Keratinocyte (primary cell): ENCODE results near the gene IST1.

Experiments used
- EZH2 ChIP-seq: IDR thresholded peaks from one replicate; pipeline ENCODE4 v1.6.1; 2012; ENCODE audit warnings: inconsistent platforms, mild to moderate bottlenecking, low read length, moderate library complexity
- TF ChIP-seq, protein P1 (sequence below), 3 experiments: IDR thresholded peaks in 1 of 3; conservative IDR thresholded peaks in 1 of 3; optimal IDR thresholded peaks in 1 of 3; 2 replicates in 2 of 3; 3 replicates in 1 of 3; pipeline versions ENCODE3 to v1.5.1; 2011; ENCODE audit warnings: low read length in 3 of 3, mild to moderate bottlenecking in 3 of 3, moderate library complexity in 2 of 3, control low read depth in 1 of 3, inconsistent platforms in 1 of 3; ENCODE audit not compliant: insufficient read depth in 2 of 3; ENCODE audit errors: extremely low read depth in 1 of 3

DNA sequence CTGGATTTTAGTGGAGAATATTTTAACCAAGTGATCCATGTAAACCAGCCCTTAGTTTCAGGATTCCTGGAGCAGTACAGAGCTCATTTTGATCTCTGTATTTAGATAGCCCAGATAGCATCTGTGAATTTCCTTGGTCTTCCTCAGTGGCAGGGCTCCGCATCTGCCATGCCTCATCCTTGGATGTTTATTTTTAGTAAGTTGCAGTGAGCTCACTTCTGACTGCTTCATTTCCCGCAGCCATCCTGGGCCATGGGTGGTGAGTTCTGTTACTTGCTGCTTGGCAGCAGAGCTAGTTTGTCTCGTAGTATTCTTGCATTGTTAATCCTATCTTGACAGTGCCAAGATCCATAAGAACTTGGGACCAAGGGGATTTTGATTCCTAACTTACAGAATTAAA is 33.7 kb downstream of the IST1 start:
- TF ChIP-seq, protein P1, sequence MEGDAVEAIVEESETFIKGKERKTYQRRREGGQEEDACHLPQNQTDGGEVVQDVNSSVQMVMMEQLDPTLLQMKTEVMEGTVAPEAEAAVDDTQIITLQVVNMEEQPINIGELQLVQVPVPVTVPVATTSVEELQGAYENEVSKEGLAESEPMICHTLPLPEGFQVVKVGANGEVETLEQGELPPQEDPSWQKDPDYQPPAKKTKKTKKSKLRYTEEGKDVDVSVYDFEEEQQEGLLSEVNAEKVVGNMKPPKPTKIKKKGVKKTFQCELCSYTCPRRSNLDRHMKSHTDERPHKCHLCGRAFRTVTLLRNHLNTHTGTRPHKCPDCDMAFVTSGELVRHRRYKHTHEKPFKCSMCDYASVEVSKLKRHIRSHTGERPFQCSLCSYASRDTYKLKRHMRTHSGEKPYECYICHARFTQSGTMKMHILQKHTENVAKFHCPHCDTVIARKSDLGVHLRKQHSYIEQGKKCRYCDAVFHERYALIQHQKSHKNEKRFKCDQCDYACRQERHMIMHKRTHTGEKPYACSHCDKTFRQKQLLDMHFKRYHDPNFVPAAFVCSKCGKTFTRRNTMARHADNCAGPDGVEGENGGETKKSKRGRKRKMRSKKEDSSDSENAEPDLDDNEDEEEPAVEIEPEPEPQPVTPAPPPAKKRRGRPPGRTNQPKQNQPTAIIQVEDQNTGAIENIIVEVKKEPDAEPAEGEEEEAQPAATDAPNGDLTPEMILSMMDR (optimal IDR thresholded peaks at IDR 0.05 in 1 of 3, IDR thresholded peaks at IDR 0.05 in 1 of 3, conservative IDR thresholded peaks at IDR 0.05 in 1 of 3; ENCODE audit: extremely low read depth in 1 of 3, insufficient read depth in 2 of 3, low read length in 3 of 3) = no peak
- no peak for TF ChIP-seq EZH2
